SKM-1 treated with dmso at 0.1 percent for 144 hours (cell line): ENCODE data around the gene AHDC1.
A peak's percentile ranks its signal among the peaks of the same experiment; 100 is the strongest.

Experiments used
- DNase-seq: peaks from one replicate; lab custom pipeline; 2025; ENCODE audit not compliant: unreplicated experiment; lab: John Stamatoyannopoulos, UW

Gene AHDC1

GRCh38 chr1:27536010-27536757 lies 67.8 kb downstream of the AHDC1 start:
- DNase-seq = no peak

DNA sequence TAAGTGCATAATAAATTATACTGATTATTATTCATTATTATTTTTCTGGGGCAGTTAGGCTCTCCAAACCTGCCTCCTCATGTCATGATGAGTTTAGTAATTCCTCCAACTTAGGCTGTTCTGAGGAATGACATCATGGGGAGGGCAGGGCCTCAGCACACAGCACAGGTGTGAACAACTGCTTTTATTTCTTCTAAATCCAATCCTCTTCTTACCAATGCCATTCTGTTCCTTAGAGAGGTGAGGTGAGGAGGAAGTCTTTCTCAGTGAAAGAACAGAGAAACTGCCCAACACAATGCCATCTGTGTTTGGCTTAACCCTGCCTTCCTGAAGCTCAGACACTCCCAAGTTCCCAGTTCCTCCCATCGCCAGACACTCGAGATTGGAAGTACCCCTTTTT lies 68.6 kb downstream of the AHDC1 start:
- DNase-seq = no peak

DNA sequence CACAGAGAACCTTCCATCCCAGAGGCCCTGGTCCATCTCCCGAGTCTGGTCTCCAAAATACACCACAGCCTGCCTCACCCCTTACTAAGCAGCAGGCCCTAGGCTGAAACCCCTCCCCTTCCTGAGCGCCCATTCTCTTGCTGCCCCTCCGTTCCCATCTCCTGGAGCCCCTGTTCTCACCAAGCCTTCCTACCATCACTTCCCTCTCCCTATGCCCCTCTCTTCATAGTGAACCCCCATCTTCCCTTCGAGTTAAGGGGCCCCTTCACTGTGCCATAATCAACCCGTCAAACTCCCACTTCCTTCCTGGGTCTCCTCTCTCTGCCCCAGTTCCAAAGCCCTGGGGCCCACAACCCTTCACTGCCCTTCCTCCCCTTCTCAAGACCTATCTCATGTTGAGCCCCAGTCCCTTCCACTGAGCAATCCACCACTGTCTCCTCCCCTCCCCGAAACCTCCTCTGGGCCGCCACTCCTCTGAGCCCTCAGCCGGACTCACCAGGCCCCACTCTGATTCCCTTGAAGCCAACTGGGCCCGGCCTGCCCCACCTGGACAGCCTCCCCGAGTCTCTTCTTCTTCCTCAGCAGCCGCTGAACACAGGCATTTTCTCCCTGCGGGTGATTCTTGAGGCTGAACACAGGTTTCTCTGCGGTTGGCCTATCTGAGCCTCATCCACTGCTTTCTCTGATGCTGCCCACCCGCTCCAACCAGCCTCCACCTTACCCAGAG lies 71.8 kb downstream of the AHDC1 start:
- peak; percentile 4 for DNase-seq

- DNase-seq = no peak
Observed at GRCh38 chr1:27530192-27530591, 73.8 kb downstream of the AHDC1 start.

- no peak for DNase-seq
Observed at GRCh38 chr1:27529704-27530018, 74.3 kb downstream of the AHDC1 start.

- DNase-seq = no peak
Observed at GRCh38 chr1:27528818-27529703, 74.9 kb downstream of the AHDC1 start.

DNA sequence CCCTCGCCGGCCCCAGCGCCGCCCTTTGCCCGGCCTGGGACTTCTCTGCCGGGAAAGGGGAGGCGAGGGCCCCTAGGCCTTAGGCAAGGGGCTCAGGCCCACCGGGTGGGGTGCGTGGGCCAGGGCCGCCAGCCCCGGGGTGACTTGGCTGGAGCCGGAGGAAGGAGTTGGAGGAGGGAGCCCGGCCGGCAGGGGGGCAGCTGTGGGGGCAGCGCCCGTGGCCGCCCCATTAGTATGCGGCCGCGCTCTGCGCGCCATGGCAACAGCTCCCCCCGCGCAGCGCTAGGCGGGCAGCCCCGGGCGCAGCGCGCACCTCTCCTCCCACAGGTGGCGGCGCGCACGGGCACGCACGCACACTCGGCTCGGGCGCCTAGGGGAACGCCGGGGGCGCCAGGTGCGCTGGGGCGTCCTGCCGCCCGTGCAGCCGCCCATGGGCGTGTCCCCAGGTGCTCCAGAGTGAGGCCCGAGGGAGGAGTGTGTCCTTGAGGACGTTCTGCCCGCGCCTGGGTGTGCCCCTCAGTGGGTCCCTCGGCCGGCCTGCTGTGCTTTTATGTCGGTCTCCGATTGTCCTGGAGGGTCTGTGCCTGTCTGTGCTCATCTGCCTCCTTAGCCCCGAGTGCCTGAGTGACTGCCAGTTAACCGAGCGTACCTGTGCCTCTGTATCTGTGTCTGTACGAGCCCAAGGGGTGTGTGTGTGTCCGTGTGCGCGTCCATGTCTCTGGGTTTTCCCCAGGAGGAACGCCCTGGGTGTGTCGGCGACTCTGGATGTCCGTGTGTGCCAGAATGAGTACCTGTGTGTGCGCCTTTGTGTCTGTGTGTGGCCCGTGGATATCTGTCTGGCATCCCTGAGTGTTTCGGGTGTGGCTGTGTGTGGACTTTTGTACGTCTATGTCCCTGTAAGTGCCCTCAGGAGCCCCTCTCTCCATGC lies 75.8 kb downstream of the AHDC1 start:
- no peak for DNase-seq

- no peak for DNase-seq
Observed at GRCh38 chr1:27527223-27527889, 76.6 kb downstream of the AHDC1 start.

- DNase-seq = peak; percentile 13
Observed at GRCh38 chr1:27526569-27527222, 77.2 kb downstream of the AHDC1 start.

- peak; percentile 91 for DNase-seq
Observed at GRCh38 chr1:27525296-27526272, 78.4 kb downstream of the AHDC1 start.

- no peak for DNase-seq
Observed at GRCh38 chr1:27523337-27524020, 80.5 kb downstream of the AHDC1 start.

- peak; percentile 9 for DNase-seq
Observed at GRCh38 chr1:27522432-27523336, 81.3 kb downstream of the AHDC1 start.

DNA sequence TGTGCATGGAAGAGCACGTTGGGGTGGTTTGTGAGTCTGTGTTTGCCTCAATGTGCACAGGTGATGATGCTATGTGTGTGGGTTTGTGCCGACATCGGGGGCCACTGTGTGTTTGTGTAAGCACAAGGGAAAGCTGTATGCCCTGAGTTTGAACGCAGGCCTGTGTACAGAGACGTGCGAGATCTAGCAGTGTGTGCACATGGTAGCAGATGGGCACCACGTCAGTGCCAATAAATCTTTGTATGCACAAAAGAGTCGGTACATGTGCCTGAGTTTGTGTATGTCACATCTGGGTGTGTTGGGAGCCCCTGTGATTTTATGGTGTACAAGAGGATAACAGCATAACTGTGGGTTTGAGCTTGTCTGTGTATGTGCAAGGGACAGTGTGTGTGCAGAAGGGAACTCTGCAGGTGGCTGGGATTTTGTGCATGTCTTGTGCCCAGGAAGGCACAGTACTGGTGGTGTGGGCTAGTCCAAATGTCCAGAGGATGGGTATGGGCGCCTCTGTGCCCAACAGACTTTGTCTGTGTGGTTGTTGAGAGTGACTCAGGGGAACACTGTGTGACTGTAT lies 82.0 kb downstream of the AHDC1 start:
- DNase-seq = no peak

DNA sequence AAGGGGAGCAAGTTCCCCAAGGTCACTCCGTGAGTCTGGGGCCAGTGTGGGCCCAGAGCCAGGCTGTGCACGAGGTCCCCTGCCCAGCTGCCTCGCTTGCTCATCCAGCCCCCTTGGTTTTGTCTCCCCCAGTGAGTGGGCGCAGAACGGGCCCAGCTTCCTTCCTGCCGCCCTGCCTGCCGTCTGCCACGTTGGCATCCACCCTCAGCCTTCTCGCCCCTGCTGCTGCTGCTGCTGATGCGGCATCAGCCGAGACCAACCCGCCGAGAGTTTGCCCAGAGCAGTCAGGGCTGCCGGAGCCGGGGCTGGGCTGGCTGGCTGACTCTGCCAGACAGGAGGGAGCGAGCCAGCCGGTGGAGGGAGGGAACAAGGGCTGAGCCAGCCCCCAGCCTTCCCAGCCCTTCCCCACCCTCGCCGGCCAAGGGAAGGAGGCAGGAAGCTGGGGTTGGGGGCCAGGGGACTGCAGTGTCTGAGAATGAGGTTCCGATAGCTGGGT lies 82.6 kb downstream of the AHDC1 start:
- DNase-seq = no peak

DNA sequence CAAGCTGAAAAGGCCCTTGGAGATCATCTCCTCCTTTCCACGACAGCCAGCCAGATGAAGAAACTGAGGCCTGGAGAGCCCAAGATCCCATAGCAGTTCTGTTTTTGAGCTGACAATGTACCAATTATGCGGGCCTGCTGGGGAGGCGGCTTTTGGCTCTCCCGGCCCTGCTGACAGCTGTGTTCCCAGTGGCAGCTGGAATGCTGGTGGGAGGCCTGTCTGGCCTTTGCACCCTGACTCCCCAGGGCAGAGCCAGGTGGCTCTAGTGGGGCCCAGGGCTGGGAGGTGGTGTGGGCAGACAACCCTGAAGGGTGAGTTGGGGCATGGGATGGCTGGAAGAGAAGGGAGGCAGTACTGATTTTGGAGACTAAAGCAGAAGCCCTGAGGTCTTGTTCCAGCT lies 83.3 kb downstream of the AHDC1 start:
- DNase-seq = no peak
